Measurements from ENCODE around the gene NT5C2.
"Not testable (repeated sequence)": the region's sequence is repeated elsewhere in the genome, so short reads cannot be mapped to it uniquely, and the experiment has no call there.

Gene NT5C2

DNA sequence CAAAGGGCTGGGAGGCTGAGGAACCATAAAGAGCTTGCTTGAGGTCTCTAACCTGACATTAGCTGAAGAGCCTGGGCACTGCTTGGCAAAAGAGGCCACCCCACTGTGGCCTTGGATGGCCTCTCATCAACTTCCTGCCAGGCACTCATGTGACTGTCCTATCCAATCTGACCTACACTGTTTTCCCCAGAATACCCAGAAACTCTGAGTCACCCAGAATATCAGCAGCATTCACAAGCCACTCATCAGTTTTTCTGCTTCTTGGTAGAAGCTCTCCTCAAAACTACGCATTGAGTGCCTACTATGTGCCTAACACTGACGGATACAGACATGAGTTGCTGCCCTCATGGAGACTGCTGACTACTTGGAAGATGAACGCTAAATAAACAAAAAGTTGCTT is 4.1 kb upstream of the NT5C2 start:
- no peaks in the 10 kb centered on the region for H3K27me3 ChIP-seq (ENCODE audit: control insufficient read depth, insufficient read depth, low read length)
- H3K4me1 ChIP-seq (ENCODE audit: control insufficient read depth, insufficient read depth, low read length), result peaks cover 3% of the 10 kb centered on the region
- H3K4me3 ChIP-seq (ENCODE audit: low read length), result no peak overlapping the region
- H3K9ac ChIP-seq (ENCODE audit: low read length), result no peak overlapping the region
- no peaks in the 10 kb centered on the region for H3K36me3 ChIP-seq (ENCODE audit: control insufficient read depth, insufficient read depth, low read length)
- H3K27ac ChIP-seq (ENCODE audit: low read depth, low read length), result no peak overlapping the region

DNA sequence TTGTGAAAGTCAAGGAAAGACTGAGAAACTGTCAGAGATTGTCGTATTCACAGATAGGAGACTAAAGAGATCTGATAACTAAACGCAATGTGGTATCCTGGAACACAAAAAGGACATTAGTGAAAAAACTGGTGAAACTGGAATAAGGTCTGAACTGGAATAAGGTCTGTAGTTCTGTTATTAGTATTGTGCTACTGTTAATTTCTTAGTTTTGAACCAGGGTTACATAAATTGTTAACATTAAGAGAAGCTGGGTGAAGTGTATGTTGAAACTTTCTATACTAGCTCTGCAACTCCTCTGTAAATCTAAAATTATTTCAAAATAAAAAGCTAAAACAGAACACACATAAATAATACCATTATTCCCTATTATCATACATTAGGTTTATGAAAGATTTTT is 3.4 kb upstream of the NT5C2 start:
- no peaks in the 10 kb centered on the region for H3K36me3 ChIP-seq (ENCODE audit: control insufficient read depth, insufficient read depth, low read length)
- no peaks in the 10 kb centered on the region for H3K27me3 ChIP-seq (ENCODE audit: control insufficient read depth, insufficient read depth, low read length)
- H3K4me1 ChIP-seq (ENCODE audit: control insufficient read depth, insufficient read depth, low read length), result peaks cover 3% of the 10 kb centered on the region
- H3K9ac ChIP-seq (ENCODE audit: low read length), result no peak overlapping the region
- H3K27ac ChIP-seq (ENCODE audit: low read depth, low read length), result no peak overlapping the region
- H3K4me3 ChIP-seq (ENCODE audit: low read length), result no peak overlapping the region

DNA sequence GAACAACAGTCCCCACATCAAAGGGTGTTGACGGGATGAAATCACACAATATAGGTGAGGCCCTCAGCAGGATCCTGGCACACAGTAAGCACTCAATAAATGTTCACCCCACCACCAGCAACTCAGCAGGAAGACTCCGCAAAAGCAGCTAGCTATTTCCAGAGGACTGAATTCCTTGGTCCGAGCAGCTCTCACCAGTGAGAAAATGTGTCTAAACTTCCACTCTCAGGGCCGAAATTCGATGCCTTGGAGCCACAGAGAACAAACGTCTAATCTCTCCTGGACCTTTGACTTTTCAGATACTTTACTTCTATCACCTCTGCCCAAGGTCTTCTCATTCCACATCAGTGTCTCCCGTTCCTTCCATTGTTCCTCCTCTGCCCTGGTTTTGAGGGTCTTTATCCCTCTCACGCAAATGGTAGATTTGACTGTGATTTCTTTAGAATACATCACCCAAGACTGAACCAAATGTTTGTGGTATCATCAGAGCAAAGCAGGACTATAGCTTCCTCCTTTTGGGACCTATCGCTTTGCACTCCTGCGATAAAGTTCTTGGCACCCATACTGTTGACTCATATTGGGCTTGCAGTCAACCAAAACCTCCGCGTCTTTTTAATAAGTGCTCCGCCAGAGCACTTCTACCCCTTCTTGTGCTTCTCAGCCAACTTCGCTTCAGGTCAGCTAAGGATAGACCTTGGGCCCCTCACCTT is 903 bp upstream of the NT5C2 start:
- Histone ChIP-seq H3K4me3 (ENCODE audit: low read length) (peak overlapping the region; percentile 69), H3K9ac (ENCODE audit: low read length) (no peak overlapping the region), H3K36me3 (ENCODE audit: control insufficient read depth, insufficient read depth, low read length) (no peaks in the 10 kb centered on the region), H3K4me1 (ENCODE audit: control insufficient read depth, insufficient read depth, low read length) (peaks cover 3% of the 10 kb centered on the region), H3K27ac (ENCODE audit: low read depth, low read length) (no peak overlapping the region), H3K27me3 (ENCODE audit: control insufficient read depth, insufficient read depth, low read length) (no peaks in the 10 kb centered on the region)

DNA sequence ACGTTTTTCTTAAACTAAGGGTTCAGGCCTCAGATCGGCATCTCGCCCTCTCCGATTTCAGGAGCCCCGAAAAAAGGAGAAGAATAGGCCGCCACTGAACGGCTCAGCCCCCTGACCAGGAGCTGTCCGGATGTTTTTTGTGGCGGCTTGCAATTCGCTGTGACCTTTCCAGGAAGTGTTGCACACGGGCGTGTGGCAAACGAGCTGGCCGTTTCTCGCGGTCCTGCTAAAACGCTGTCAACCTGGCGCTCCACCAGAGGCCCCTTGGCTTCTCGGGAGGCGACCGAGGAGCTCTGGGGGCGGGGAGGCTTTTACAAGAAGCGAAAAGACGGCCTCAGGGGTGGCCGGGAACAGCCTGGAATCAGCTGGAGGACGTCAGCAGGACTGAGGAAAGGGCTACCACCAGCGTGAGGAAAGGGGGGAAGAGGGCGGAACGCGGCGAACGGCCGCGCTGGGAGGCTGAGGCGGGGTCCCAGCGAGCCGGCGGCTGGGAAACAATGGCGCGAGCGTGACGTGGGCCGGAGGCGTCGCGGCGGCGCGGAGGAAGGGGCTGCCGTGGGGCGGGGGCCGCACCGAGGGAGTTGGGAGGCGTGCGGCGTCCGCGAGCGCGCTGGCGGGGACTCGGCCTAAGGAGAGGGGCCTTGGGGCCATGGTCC is 493 bp downstream of the NT5C2 start:
- Histone ChIP-seq H3K27ac (ENCODE audit: low read depth, low read length) (peak overlapping the region; percentile 97), H3K27me3 (ENCODE audit: control insufficient read depth, insufficient read depth, low read length) (no peaks in the 10 kb centered on the region), H3K4me3 (ENCODE audit: low read length) (peak overlapping the region; percentile 92), H3K36me3 (ENCODE audit: control insufficient read depth, insufficient read depth, low read length) (no peaks in the 10 kb centered on the region), H3K4me1 (ENCODE audit: control insufficient read depth, insufficient read depth, low read length) (peaks cover 5% of the 10 kb centered on the region), H3K9ac (ENCODE audit: low read length) (peak overlapping the region; percentile 96)

DNA sequence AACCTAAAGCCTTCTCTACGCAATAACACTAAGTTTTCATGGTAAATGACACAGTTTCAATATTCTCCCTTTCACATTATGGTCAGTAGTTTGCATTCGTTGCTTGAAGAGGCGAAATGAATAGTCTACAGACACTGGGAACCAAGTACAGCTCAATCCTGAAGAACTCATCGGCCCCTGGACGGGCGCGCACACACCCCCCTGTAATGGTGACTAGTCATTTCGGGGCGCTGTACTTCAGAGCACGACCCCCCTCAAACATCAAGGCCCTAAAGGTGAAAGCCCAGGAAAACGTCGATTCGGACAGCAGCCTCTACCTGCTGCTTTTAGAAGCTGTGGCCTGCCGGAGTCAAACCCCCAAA is 1.0 kb downstream of the NT5C2 start:
- no peaks in the 10 kb centered on the region for H3K36me3 ChIP-seq (ENCODE audit: control insufficient read depth, insufficient read depth, low read length)
- H3K27me3 ChIP-seq (ENCODE audit: control insufficient read depth, insufficient read depth, low read length), result no peaks in the 10 kb centered on the region
- H3K4me1 ChIP-seq (ENCODE audit: control insufficient read depth, insufficient read depth, low read length), result peaks cover 5% of the 10 kb centered on the region
- peak overlapping the region; percentile 96 for H3K9ac ChIP-seq (ENCODE audit: low read length)
- H3K27ac ChIP-seq (ENCODE audit: low read depth, low read length), result peak overlapping the region; percentile 97
- peak overlapping the region; percentile 92 for H3K4me3 ChIP-seq (ENCODE audit: low read length)

DNA sequence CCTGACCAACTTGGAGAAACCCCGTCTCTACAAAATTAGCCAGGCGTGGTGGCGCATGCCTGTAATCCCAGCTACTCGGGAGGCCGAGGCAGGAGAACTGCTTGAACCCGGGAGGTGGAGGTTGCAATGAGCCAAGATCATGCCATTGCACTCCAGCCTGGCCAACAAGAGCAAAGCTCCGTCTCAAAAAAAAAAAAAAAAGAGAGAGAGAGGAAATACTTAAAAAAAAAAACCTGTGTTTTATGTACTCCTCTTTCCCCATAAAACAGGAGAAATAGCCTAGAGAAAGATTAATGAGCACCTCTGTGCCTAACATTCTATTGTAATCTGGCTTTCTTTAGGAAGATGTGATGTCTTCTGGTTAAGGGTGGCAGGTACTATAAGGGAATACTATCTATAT is 1.9 kb downstream of the NT5C2 start:
- H3K4me3 ChIP-seq (ENCODE audit: low read length); H3K36me3 ChIP-seq (ENCODE audit: control insufficient read depth, insufficient read depth, low read length); H3K27me3 ChIP-seq (ENCODE audit: control insufficient read depth, insufficient read depth, low read length); H3K27ac ChIP-seq (ENCODE audit: low read depth, low read length); H3K9ac ChIP-seq (ENCODE audit: low read length); H3K4me1 ChIP-seq (ENCODE audit: control insufficient read depth, insufficient read depth, low read length): not testable (repeated sequence)

DNA sequence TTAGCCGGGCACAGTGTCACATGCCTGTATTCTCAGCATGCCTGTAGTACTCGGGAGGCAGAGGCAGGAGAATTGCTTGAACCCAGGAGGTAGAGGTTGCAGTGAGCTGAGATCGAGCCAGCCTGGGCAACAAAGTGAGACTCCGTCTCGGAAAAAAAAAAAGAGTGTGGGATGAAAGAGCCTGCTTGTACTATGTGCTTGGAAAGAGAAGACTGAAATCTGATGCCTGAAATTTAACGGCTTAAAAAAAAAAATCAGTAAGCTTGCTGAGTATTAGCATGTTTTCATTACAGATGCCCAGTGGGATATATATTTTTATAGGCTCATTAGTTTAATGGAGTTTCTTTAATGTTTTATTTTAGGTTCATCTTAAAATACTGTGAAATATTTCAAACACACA is 4.2 kb downstream of the NT5C2 start:
- Histone ChIP-seq H3K36me3 (ENCODE audit: control insufficient read depth, insufficient read depth, low read length) (no peaks in the 10 kb centered on the region), H3K9ac (ENCODE audit: low read length) (no peak overlapping the region), H3K4me1 (ENCODE audit: control insufficient read depth, insufficient read depth, low read length) (peaks cover 8% of the 10 kb centered on the region), H3K27ac (ENCODE audit: low read depth, low read length) (no peak overlapping the region), H3K27me3 (ENCODE audit: control insufficient read depth, insufficient read depth, low read length) (no peaks in the 10 kb centered on the region), H3K4me3 (ENCODE audit: low read length) (no peak overlapping the region)

DNA sequence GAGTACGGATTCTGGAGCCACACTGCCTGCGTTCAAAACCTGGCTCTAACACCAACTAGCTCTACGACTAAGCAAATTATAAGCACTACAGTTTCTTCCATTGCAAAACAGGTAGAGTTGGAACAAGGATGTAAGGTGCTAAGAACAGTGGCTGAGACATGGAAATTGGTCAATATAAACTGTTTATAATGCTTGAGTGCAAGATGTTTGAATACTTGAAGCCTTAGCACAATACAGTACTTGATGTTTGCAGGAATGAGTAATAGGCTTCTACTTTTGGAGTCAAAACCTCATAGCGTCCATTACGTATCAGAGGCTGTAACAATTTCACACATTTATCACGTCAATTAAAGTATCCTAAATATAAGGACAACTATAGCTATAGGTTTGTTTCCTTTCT is 6.9 kb downstream of the NT5C2 start:
- Histone ChIP-seq H3K27ac (ENCODE audit: low read depth, low read length) (no peak overlapping the region), H3K9ac (ENCODE audit: low read length) (no peak overlapping the region)

DNA sequence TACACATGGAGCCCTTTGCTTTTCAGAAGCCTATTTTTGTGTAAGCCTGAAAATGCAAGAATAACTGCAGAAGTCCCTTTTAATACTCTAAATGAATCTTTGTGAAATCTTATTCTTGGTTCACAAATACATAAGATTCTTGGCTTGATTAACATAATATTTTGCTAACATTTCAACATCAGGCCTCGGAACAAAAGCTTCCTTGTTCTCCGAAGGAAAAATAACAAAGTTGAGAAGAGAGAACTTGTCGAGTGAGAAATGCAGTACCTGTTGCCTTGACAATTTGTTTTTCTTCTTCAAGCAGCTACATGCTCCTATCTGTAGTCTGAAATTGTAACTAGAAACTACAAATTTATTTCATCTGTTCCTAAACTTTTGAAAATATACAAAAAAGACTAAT is 8.5 kb downstream of the NT5C2 start:
- no peak overlapping the region for H3K4me3 ChIP-seq (ENCODE audit: low read length)
- H3K9ac ChIP-seq (ENCODE audit: low read length), result no peak overlapping the region
- H3K4me1 ChIP-seq (ENCODE audit: control insufficient read depth, insufficient read depth, low read length), result peaks cover 4% of the 10 kb centered on the region
- H3K27ac ChIP-seq (ENCODE audit: low read depth, low read length), result no peak overlapping the region
- no peaks in the 10 kb centered on the region for H3K36me3 ChIP-seq (ENCODE audit: control insufficient read depth, insufficient read depth, low read length)
- H3K27me3 ChIP-seq (ENCODE audit: control insufficient read depth, insufficient read depth, low read length), result no peaks in the 10 kb centered on the region

More for the DNA sequence above, 6.9 kb downstream of the NT5C2 start:
- peaks cover 4% of the 10 kb centered on the region for H3K4me1 ChIP-seq (ENCODE audit: control insufficient read depth, insufficient read depth, low read length)
- no peaks in the 10 kb centered on the region for H3K36me3 ChIP-seq (ENCODE audit: control insufficient read depth, insufficient read depth, low read length)
- H3K4me3 ChIP-seq (ENCODE audit: low read length), result no peak overlapping the region
- H3K27me3 ChIP-seq (ENCODE audit: control insufficient read depth, insufficient read depth, low read length), result no peaks in the 10 kb centered on the region

DNA sequence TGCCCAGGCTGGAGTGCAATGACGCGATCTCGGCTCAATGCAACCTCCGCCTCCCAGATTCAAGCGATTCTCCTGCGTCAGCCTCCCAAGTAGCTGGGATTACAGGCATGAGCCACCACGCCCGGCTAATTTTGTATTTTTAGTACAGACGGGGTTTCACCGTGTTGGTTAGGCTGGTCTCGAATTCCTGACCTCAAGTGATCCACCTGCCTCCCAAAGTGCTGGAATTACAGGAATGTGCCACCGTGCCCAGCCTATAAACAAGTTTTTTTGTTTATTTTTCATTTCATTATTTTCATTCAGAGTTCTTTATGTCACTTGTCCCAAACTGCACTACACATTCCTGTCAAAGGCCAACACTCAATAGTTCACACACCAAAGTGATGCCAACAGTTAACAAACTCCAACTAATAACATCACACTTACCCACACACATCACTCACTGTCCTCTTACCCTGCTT is 9.1 kb downstream of the NT5C2 start:
- not testable (repeated sequence) for H3K27ac ChIP-seq (ENCODE audit: low read depth, low read length); H3K27me3 ChIP-seq (ENCODE audit: control insufficient read depth, insufficient read depth, low read length); H3K4me1 ChIP-seq (ENCODE audit: control insufficient read depth, insufficient read depth, low read length); H3K4me3 ChIP-seq (ENCODE audit: low read length); H3K36me3 ChIP-seq (ENCODE audit: control insufficient read depth, insufficient read depth, low read length); H3K9ac ChIP-seq (ENCODE audit: low read length)

DNA sequence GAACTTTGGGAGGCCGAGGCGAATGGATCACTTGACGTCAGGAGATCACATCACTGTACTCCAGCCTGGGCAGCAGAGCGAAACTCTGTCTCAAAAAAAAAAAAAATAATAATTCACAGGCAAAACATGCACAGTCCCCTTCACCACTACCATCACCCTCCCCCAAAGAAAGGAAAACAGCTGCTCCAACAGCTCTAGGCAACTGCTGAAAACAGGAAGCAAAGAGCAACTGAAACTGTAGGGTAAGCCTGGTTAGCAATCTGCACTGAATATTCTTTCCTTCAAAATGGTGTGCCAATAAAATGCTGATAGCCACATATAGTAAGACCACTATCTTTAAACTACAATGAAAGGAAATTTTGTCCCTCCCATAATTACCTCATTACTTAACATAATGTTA is 11.8 kb downstream of the NT5C2 start:
- no peak overlapping the region for H3K27ac ChIP-seq (ENCODE audit: low read depth, low read length)
- peak overlapping the region; percentile 6 for H3K4me3 ChIP-seq (ENCODE audit: low read length)
- no peak overlapping the region for H3K9ac ChIP-seq (ENCODE audit: low read length)
- no peaks in the 10 kb centered on the region for H3K27me3 ChIP-seq (ENCODE audit: control insufficient read depth, insufficient read depth, low read length)
- H3K4me1 ChIP-seq (ENCODE audit: control insufficient read depth, insufficient read depth, low read length), result peaks cover 2% of the 10 kb centered on the region
- H3K36me3 ChIP-seq (ENCODE audit: control insufficient read depth, insufficient read depth, low read length), result peaks cover 9% of the 10 kb centered on the region

DNA sequence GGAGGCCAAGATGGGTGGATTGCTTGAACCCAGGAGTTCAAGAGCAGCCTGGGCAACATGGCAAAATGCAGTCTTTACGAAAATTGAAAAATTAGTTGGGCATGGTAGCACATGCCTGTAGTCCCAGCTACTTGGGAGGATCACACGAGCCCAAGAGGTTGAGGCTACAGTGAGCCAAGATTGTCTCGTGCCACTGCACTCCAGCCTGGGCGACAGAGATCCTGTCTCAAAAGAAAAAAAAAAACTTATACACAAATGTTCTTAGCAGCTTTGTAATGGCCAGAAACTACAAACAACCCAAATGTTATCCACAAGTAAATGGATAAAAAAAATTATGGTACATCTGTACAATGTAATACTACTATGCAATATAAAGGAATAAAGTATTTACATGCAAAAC is 12.6 kb downstream of the NT5C2 start:
- Histone ChIP-seq H3K9ac (ENCODE audit: low read length) (no peak overlapping the region), H3K27ac (ENCODE audit: low read depth, low read length) (no peak overlapping the region), H3K27me3 (ENCODE audit: control insufficient read depth, insufficient read depth, low read length) (no peaks in the 10 kb centered on the region), H3K36me3 (ENCODE audit: control insufficient read depth, insufficient read depth, low read length) (peaks cover 9% of the 10 kb centered on the region), H3K4me3 (ENCODE audit: low read length) (no peak overlapping the region), H3K4me1 (ENCODE audit: control insufficient read depth, insufficient read depth, low read length) (peaks cover 2% of the 10 kb centered on the region)

DNA sequence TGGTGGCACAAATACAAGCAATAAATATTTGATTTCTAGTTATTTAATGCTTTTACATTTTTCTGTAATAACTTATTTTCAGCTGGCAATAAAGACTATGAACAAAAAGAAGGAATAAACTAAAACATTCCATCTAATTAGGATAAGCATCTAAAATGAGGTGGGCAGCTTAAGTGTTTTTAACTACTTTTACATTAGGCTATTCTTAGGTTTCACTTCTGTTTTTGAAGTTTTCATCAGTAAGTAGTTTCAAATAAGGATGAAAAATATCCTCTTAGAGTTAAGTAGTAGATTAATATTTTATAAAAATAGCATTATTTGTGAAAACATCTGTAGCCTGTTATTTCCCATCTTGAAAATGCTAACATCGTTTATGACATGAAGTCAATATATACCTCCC is 15.9 kb downstream of the NT5C2 start:
- H3K4me1 ChIP-seq (ENCODE audit: control insufficient read depth, insufficient read depth, low read length), result no peaks in the 10 kb centered on the region
- no peaks in the 10 kb centered on the region for H3K27me3 ChIP-seq (ENCODE audit: control insufficient read depth, insufficient read depth, low read length)
- no peak overlapping the region for H3K27ac ChIP-seq (ENCODE audit: low read depth, low read length)
- H3K36me3 ChIP-seq (ENCODE audit: control insufficient read depth, insufficient read depth, low read length), result peaks cover 14% of the 10 kb centered on the region
- no peak overlapping the region for H3K4me3 ChIP-seq (ENCODE audit: low read length)
- H3K9ac ChIP-seq (ENCODE audit: low read length), result no peak overlapping the region

Measured in rectal smooth muscle tissue (tissue), 1 donor.